ENCODE measurements around the gene DNAH10.

DNA sequence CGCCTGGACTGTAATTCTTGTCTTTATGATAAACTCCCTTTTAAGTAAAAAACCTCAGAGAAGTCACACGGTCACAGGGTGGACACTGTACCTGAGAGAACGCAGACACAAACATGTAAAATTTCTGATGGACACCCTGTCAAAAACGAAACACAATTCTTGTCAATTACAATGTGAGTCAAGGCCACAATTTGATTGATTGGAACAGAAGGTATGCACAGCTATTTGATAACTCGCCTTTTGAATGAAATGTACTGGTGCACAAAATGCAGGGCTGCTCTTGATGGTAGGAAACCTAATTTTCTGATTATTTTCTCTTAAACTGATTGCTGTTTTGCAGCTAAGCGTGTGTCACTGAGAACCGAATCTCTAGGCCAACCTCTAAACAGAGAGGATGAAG lies 9.2 kb downstream of the DNAH10 start:
- no peak for TF ChIP-seq POLR2AphosphoS5 (IDR thresholded peaks at IDR 0.05; ENCODE audit: low read length)
- TF ChIP-seq YY1 (IDR thresholded peaks at IDR 0.05; ENCODE audit: low read depth, low read length): no peak
- TF ChIP-seq, protein P1, sequence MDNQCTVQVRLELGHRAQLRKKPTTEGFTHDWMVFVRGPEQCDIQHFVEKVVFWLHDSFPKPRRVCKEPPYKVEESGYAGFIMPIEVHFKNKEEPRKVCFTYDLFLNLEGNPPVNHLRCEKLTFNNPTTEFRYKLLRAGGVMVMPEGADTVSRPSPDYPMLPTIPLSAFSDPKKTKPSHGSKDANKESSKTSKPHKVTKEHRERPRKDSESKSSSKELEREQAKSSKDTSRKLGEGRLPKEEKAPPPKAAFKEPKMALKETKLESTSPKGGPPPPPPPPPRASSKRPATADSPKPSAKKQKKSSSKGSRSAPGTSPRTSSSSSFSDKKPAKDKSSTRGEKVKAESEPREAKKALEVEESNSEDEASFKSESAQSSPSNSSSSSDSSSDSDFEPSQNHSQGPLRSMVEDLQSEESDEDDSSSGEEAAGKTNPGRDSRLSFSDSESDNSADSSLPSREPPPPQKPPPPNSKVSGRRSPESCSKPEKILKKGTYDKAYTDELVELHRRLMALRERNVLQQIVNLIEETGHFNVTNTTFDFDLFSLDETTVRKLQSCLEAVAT (IDR thresholded peaks at IDR 0.05): no peak
- TF ChIP-seq, protein P2, sequence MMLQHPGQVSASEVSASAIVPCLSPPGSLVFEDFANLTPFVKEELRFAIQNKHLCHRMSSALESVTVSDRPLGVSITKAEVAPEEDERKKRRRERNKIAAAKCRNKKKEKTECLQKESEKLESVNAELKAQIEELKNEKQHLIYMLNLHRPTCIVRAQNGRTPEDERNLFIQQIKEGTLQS (IDR thresholded peaks at IDR 0.05; ENCODE audit: borderline replicate concordance, extremely low read depth, low read depth, low read length): no peak
- TF ChIP-seq NFXL1 (IDR thresholded peaks at IDR 0.05; ENCODE audit: borderline replicate concordance): no peak
- no peak for TF ChIP-seq EZH2 (IDR thresholded peaks at IDR 0.05; ENCODE audit: borderline replicate concordance, control insufficient read depth, low read depth, low read length)
- TF ChIP-seq ATF7 (IDR thresholded peaks at IDR 0.05; ENCODE audit: low read depth): no peak
- TF ChIP-seq EP300 (IDR thresholded peaks at IDR 0.05; ENCODE audit: borderline replicate concordance in 1 of 2, control insufficient read depth in 1 of 2, low read depth in 2 of 2, low read length in 2 of 2): no peak
- TF ChIP-seq JUND (IDR thresholded peaks at IDR 0.05; ENCODE audit: low read depth, low read length): no peak
